NCI-H146 treated with DMSO at 0.1 percent for 48 hours (cell line): ENCODE data around the gene ATP5F1E.

Experiments
- DNase-seq: peaks from one replicate; lab custom pipeline; 2025; ENCODE audit not compliant: unreplicated experiment; lab: John Stamatoyannopoulos, UW

ATP5F1E gene

DNA sequence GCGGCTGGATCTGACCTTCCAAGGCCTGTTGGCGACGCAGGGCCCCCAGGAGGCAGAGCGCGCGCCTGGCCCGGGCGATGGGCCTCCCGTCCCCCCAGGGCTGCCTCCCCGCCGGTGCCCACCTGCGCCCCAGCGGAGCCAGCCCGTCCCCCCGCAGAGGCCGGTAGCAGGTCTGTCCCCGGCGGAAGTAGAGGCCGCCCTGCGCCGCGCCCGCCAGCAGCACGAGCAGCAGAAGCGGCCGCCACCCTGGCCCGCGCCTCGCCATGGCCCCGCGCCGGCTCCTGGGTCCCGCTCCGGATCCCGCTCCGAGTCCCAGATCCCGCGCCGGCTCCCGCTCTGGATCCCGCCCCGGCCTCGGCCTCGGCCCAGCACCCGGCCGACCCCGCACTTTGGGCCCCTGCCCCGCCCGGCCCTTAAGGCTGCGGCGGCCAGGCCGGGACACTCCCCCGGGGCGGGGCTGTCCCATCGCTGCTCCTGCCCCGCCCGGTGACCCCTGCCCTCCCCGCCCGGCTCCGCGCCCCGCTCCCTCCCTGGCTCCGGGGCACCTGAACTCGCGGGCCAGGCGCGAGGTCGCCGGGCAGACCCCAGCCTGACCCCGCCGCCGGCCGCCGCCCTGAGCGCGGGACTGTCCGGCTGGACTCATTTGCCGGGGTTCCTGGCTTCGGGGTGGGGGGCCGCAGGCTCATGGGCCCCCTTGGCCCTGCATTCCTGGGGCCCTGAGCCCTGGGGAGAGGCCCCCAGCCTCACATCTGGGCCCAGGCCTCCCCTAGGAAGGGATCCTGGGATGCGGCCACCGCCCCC is 25.1 kb downstream of the ATP5F1E start, which contains the start of gene CTSZ:
CTSZ (minus strand) TSS at position 391 of the 801 bp plus-strand sequence; CDS start at position 265, 126 bp downstream.
- no peak for DNase-seq

GRCh38 chr20:59006167-59006863 is 25.8 kb downstream of the ATP5F1E start:
- no peak for DNase-seq

GRCh38 chr20:59005523-59006166 is 26.5 kb downstream of the ATP5F1E start:
- DNase-seq: no peak

GRCh38 chr20:59004763-59005522 is 27.2 kb downstream of the ATP5F1E start:
- no peak for DNase-seq

DNA sequence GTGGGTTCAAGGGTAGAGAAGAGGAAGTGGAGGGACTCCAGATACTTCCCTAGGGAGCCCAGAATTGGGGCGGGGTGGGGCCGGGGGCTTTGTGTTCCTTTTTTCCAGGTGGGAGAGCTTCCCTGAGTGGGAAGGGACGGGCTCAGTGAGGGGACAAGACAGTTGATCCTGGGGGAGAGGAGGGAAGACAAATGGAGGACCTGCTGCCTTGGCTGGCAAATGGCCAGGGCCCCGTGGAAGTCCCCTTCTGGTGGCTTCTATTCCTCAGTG is 27.7 kb downstream of the ATP5F1E start:
- no peak for DNase-seq

GRCh38 chr20:59003836-59004492 is 28.2 kb downstream of the ATP5F1E start:
- DNase-seq: no peak

DNA sequence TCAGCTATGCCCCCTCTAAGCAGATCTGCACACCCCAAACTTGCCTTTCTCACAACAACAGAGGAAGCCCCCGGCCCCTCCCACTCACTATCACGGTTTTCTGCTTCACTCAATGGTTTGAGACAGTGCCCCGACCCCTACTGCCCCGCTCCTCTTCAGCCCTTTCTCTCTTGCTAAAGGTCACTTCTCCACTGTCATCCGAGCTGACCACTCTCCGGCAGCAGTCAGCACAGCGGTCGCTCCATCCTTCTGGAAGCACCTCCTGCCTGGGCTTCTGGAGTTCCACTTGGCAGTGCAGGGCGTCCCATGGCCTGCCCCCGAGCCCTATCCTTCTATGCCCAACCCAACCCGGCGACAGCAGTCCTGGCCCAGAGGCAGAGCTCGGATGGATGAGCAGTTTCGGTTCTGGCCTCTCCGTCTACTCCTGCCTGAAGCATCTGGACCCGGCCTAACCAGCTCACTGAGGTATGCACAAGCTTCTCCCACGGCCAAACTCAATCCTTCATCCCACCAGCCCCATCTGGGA is 29.2 kb downstream of the ATP5F1E start:
- DNase-seq: no peak

DNA sequence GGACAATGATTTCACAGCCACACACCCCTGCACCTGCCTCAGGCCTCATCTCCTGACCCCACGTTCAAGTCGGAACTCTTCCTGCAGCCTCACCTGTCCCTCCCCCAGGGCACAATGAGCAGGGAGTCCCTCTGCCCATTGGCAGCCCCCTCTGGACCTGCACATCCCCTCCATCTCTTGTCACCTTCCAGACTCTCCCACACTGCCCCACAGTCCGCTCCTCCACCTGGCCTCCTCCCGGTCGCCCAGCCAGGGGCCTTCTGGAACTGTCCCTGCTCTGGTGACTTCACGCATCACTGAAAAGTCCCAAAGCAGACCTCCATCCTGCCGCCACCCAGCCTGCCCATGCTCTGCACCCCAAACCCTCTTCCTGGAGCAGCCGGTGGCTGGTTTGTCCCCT is 29.7 kb downstream of the ATP5F1E start:
- no peak for DNase-seq

DNA sequence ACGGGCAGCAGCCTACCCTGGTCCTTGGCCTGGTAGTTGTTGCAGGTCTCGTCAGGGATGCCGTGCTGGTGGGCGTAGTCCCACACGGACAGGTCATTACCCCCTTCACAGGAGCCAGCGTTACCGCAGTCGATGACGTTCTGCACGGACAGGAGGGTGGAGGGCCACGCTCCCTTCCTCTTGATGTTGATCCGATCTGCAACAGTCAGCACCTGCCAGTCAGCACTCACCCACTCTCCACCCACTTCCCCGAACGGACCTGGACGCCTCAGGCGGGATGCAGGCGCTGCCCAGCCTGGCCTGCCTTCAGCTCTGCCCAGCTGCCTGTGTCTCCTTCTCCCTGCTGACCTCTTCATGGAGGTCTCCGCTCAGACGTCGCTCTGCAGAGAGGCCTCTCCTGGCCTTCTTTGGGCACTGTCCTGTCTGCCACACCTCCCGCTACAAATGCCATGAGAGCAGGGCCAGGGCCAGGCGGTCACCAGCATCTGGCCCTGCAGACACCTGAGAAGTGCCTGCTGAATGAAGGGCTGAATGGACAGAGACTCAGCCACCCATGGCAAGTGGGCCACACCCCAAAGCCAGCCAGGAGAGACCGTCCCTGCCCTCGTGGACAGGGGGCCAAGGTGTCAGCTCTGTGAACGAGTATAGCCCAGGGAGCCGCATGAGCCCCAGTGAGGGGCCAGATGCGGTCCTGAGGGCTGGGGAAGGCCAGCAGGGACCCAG is 30.5 kb downstream of the ATP5F1E start:
- DNase-seq: no peak

DNA sequence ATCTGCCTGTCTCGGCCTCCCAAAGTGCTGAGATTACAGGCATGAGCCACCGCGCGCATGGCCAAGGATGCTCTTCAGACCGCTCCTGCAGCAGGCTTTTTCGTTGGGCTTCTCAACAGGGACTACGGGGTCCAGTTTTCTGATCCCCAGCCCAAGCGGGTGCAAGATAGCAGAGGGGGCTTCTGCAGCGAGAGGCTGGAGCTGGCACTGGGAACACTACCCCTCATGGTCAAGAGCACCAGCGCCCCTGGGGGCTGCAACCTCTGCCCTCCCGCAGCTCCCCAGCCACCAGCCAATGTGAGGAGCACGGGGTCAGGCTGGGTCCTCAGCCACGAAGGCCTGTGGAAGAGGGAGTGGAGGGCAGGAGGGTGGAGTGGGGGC is 31.1 kb downstream of the ATP5F1E start:
- DNase-seq: no peak

GRCh38 chr20:59000326-59000725 is 31.8 kb downstream of the ATP5F1E start:
- no peak for DNase-seq

GRCh38 chr20:58998656-58999055 is 33.5 kb downstream of the ATP5F1E start:
- no peak for DNase-seq

- DNase-seq: no peak
Measured at GRCh38 chr20:58997141-58997770, 34.9 kb downstream of the ATP5F1E start.

DNA sequence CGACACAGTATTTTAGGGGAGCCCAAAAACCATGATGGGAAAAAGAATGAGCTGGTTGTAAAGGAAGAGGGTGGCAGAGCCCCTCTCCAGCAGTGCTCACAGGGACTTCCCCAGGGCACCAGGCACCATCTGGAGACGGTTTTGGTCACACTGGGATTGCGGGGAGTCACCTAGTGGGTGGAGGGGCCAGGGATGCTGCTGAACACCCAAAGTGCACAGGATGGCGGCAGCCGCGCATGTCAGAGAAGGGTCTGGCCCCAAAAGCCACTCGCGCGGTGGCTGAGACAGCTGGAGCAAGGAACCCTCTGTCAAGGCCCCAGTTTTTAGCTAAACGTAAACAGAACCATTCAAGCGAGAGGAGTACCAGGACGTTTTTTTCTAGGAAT is 35.9 kb downstream of the ATP5F1E start:
- no peak for DNase-seq

- no peak for DNase-seq
Measured at GRCh38 chr20:58995461-58996225, 36.5 kb downstream of the ATP5F1E start.

DNA sequence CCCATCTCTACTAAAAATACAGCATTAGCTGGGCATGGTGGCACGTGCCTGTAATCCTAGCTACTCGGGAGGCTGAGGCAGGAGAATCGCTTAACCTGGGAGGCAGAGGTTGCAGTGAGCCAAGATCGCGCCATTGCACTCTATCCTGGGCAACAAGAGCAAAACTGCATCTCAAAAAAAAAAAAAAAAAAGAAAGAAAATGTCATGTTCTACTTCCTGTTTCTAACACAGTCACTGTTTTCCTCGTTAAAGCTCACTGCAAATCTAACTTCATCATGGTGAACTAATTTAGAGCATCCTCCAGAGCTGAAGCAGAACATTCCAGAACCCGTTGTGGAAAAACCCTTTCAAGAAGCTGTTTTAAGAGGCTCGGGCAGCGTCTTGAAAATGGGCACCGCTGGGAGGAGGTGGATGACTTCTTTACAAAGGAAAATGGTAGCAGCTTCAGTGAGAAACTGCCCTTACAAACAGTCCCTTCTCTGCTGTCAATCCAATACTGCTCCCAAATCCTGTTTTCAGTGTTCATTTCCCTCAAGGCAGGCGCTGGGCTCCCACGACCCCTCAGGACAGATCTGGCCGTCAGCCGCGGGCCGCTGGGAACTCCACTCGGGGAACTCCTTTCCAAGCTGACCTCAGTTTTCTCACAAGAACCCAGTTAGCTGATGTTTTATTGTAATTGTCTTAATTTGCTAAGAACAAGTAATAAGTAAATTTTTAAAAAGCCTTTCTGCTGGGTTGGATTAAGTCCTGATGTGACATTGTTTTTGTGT is 37.6 kb downstream of the ATP5F1E start:
- DNase-seq: no peak

DNA sequence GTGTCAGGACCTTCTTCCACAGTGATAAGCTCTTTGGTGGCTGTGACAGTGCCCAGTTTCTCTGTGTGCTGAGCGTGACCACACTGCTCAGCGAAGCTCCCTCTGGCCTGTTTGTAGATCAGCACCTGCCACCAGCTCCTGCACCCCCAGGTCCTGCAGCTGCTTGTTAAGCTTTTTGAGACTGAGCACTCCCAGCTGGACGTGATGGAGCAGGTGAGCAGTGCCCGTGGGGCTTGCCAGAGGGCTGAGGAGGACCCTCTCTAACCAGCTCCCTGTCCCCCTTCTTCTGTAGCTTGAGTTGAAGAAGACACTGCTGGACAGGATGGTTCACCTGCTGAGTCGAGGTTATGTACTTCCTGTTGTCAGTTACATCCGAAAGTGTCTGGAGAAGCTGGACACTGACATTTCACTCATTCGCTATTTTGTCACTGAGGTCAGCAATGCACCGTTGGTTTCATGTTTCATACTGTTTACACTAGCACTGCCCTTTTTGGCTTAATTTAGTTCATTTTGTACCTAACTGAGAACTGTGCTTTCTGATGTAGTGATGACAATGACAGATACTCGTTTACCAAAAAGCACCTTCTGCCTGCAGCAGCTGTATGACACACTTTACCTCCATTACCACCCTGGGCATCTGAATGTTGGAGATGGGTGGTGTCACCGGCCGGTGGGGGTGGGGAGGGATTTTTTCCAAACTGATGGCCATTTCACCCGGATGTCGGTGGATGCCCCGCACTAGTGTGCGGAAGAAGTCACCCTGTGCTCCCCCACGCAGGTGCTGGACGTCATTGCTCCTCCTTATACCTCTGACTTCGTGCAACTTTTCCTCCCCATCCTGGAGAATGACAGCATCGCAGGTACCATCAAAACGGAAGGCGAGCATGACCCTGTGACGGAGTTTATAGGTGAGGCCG is 38.5 kb downstream of the ATP5F1E start:
- DNase-seq: no peak
